Astrocyte of the cerebellum (primary cell): ENCODE data around the gene SMC6.
A peak's percentile ranks its signal among the peaks of the same experiment; 100 is the strongest.

Experiments used
- DNase-seq: peaks from one replicate; pipeline ENCODE4 v3.0.0-alpha.2; 2011; ENCODE audit warnings: low read depth
- H3K4me3 ChIP-seq: 2 replicates; pipeline ENCODE4 v1.5.1; 2011; ENCODE audit warnings: mild to moderate bottlenecking, low read depth, low read length, moderate library complexity
- CTCF ChIP-seq: IDR thresholded peaks from 2 replicates; pipeline ENCODE4 v1.5.1; 2012; ENCODE audit warnings: low read length, low read depth, moderate library complexity, mild to moderate bottlenecking; ENCODE audit errors: missing control alignments
- in situ Hi-C: cut with HindIII; loops from 2 replicates; pipeline ENCODE4 v1.10.0; 2017; ENCODE audit warnings: low sequenced_read_pairs

SMC6 gene

GRCh38 chr2:17748745-17749144 is 4.9 kb downstream of the SMC6 start:
- no peak overlapping the region for H3K4me3 ChIP-seq
- no peak for TF ChIP-seq CTCF
- no peak for DNase-seq
- in situ Hi-C loops = no loop called here

GRCh38 chr2:17747684-17748452 is 5.7 kb downstream of the SMC6 start:
- TF ChIP-seq CTCF = no peak
- DNase-seq = no peak

GRCh38 chr2:17740203-17740602 is 13.4 kb downstream of the SMC6 start:
- in situ Hi-C loops = no loop called here
- DNase-seq = no peak
- no peak overlapping the region for H3K4me3 ChIP-seq
- no peak for TF ChIP-seq CTCF

More at GRCh38 chr2:17747684-17748452, 5.7 kb downstream of the SMC6 start:
- in situ Hi-C loops = no loop called here
- no peak overlapping the region for H3K4me3 ChIP-seq

GRCh38 chr2:17736989-17737388 is 16.6 kb downstream of the SMC6 start:
- in situ Hi-C loops = no loop called here
- H3K4me3 ChIP-seq = no peak overlapping the region
- DNase-seq = peak; percentile 20
- no peak for TF ChIP-seq CTCF

DNA sequence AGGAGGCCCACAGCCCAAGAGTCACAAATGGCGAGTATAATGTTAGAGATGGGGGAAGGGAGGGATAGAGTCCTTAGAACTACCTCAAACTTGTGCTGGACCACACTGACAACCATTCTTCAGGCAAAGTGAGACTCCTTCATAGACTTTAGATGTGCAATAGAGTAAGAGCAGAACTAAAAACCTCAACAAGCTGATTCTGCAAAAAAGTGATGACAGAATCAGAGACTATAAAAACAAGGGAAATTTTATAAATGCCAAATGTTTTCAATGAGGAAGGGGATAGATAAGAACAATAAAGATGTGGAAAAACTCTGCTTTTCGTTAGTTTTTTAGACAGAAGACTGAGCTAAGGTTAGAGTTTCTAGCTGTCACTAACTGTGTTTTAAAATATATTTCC is 17.7 kb downstream of the SMC6 start:
- H3K4me3 ChIP-seq = no peak overlapping the region
- TF ChIP-seq CTCF = no peak
- no peak for DNase-seq
- in situ Hi-C loops = no loop called here

DNA sequence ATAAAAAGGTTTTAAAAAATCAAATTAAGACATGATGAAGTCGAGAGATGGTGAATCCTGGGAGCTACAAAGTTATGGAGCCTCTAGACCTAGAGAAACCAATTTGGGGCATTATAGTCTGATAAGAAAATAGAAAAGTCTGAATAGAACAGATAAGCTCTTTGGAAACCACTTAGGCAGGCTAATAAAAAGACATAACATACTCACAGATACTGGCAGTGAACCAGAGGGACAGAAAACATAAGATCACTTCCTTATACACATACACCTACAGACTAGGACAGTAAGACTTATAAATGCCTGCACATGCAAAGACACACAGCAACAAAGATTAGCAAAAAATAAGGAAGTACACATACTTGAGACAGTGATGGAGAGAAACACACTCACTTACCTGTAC is 20.0 kb downstream of the SMC6 start:
- no peak for TF ChIP-seq CTCF
- in situ Hi-C loops = no loop called here
- no peak overlapping the region for H3K4me3 ChIP-seq
- DNase-seq = no peak

DNA sequence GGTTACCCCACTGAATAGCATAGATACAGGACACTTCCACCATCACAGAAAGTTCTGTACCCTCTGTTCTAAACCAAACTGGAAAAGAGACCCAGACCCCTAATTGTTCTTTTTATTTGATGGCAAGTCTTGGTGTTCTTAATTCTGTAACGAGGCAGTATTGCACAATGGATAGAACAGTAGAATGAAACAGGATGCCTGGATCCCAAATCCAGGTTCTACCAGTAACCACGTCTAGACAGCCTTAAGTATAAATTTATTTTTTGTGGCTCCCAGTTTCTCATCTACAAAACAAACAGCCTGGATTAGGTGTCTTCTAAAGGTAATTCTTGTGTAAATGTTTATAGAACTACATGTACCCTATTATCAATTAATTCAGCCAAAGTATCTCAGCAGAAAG is 23.7 kb downstream of the SMC6 start:
- in situ Hi-C loops = no loop called here
- no peak overlapping the region for H3K4me3 ChIP-seq
- DNase-seq = no peak
- TF ChIP-seq CTCF = no peak
